Loucy (cell line): ENCODE measurements around the gene BTBD7.

Source experiments
- H2AFZ ChIP-seq: fragments of 200-600 bp; sonication (generic); 2 replicates; pipeline ENCODE4 v1.6.0; 2016; ENCODE audit warnings: antibody characterized with exemption, mild to moderate bottlenecking, low read length, moderate library complexity
- H3F3A ChIP-seq: fragments of 200-600 bp; 2 replicates; pipeline ENCODE4 v1.6.0; 2016; ENCODE audit warnings: antibody characterized with exemption, low read depth, mild to moderate bottlenecking
- H3K27me3 ChIP-seq: fragments of 200-600 bp; sonication (generic); 2 replicates; pipeline ENCODE4 v1.6.1; 2014; ENCODE audit warnings: low read length, mild to moderate bottlenecking; ENCODE audit not compliant: insufficient read depth, poor library complexity, severe bottlenecking
- H3K36me3 ChIP-seq: fragments of 200-600 bp; sonication (generic); 2 replicates; pipeline ENCODE4 v1.6.1; 2016; ENCODE audit warnings: low read length; ENCODE audit not compliant: insufficient read depth
- H3K4me1 ChIP-seq: fragments of 200-600 bp; sonication (generic); 2 replicates; pipeline ENCODE4 v1.5.1; 2014; ENCODE audit warnings: low read length, mild to moderate bottlenecking; ENCODE audit not compliant: insufficient read depth, poor library complexity, severe bottlenecking
- H3K4me2 ChIP-seq: fragments of 200-600 bp; sonication (generic); 2 replicates; pipeline ENCODE4 v1.6.0; 2014; ENCODE audit warnings: antibody characterized with exemption, low read length, low read depth, mild to moderate bottlenecking; ENCODE audit not compliant: poor library complexity, severe bottlenecking
- H3K4me3 ChIP-seq: fragments of 200-600 bp; sonication (generic); 2 replicates; pipeline ENCODE4 v1.5.1; 2014; ENCODE audit warnings: low read length, mild to moderate bottlenecking, mixed read lengths; ENCODE audit not compliant: poor library complexity, severe bottlenecking
- H3K79me2 ChIP-seq: fragments of 200-600 bp; sonication (generic); 2 replicates; pipeline ENCODE4 v1.6.1; 2014; ENCODE audit warnings: low read length; ENCODE audit not compliant: insufficient read depth
- H3K9ac ChIP-seq: fragments of 200-600 bp; sonication (generic); 2 replicates; pipeline ENCODE4 v1.6.0; 2014; ENCODE audit warnings: mild to moderate bottlenecking, low read depth, low read length, moderate library complexity; ENCODE audit not compliant: poor library complexity, severe bottlenecking
- H3K9me2 ChIP-seq: fragments of 200-600 bp; sonication (generic); replicated peaks from 2 replicates; pipeline ENCODE4 v1.6.1; 2016; ENCODE audit warnings: low read depth, low read length, mixed read lengths
- H3K9me3 ChIP-seq: fragments of 200-600 bp; sonication (generic); 2 replicates; pipeline ENCODE4 v1.6.1; 2014; ENCODE audit warnings: mild to moderate bottlenecking, antibody characterized with exemption, low read length, low read depth; ENCODE audit not compliant: insufficient read depth
- H4K20me1 ChIP-seq: fragments of 200-600 bp; sonication (generic); 2 replicates; pipeline ENCODE4 v1.6.0; 2014; ENCODE audit warnings: antibody characterized with exemption, low read length, mild to moderate bottlenecking; ENCODE audit not compliant: insufficient read depth, poor library complexity, severe bottlenecking
- CTCF ChIP-seq: fragments of 200-600 bp; sonication (generic); conservative IDR thresholded peaks from 2 replicates; pipeline ENCODE4 v1.5.1; 2014; ENCODE audit warnings: mild to moderate bottlenecking, antibody characterized with exemption, low read length
- EZH2phosphoT487 ChIP-seq: fragments of 200-600 bp; IDR thresholded peaks from 2 replicates; pipeline ENCODE4 v1.6.1; 2018; ENCODE audit warnings: antibody characterized with exemption, mild to moderate bottlenecking, moderate library complexity, borderline replicate concordance

The BTBD7 gene

GRCh38 chr14:93317210-93317874, 15.5 kb downstream of the BTBD7 start:
- TF ChIP-seq CTCF, result no peak
- TF ChIP-seq EZH2phosphoT487, result no peak
- H2AFZ ChIP-seq, result no peak overlapping the region
- peaks cover 100% of the 10 kb centered on the region for H3K79me2 ChIP-seq
- no peak overlapping the region for H3K4me2 ChIP-seq
- H3K4me3 ChIP-seq, result no peak overlapping the region
- H3K9me3 ChIP-seq, result no peaks in the 10 kb centered on the region
- H3K9me2 ChIP-seq, result no peaks in the 10 kb centered on the region
- peaks cover 8% of the 10 kb centered on the region for H3K36me3 ChIP-seq
- no peaks in the 10 kb centered on the region for H3K27me3 ChIP-seq
- peaks cover 89% of the 10 kb centered on the region for H4K20me1 ChIP-seq
- peaks cover 6% of the 10 kb centered on the region; the same call in 1 of the 2 replicates for H3F3A ChIP-seq
- peaks cover 39% of the 10 kb centered on the region for H3K4me1 ChIP-seq
- H3K9ac ChIP-seq, result no peak overlapping the region

GRCh38 chr14:93316716-93317115, 16.1 kb downstream of the BTBD7 start:
- no peak overlapping the region for H3K4me2 ChIP-seq

GRCh38 chr14:93315575-93315974, 17.3 kb downstream of the BTBD7 start:
- Histone ChIP-seq H4K20me1 (peaks cover 89% of the 10 kb centered on the region), H3K9ac (no peak overlapping the region), H3K4me2 (no peak overlapping the region), H3F3A (peaks cover 6% of the 10 kb centered on the region; the same call in 1 of the 2 replicates), H3K9me2 (no peaks in the 10 kb centered on the region), H2AFZ (no peak overlapping the region), H3K79me2 (peaks cover 99% of the 10 kb centered on the region), H3K9me3 (no peaks in the 10 kb centered on the region), H3K27me3 (no peaks in the 10 kb centered on the region), H3K4me3 (no peak overlapping the region), H3K36me3 (no peaks in the 10 kb centered on the region), H3K4me1 (peaks cover 35% of the 10 kb centered on the region)
- TF ChIP-seq EZH2phosphoT487, result no peak
- no peak for TF ChIP-seq CTCF

More at GRCh38 chr14:93316716-93317115, 16.1 kb downstream of the BTBD7 start:
- H3K4me1 ChIP-seq, result peaks cover 40% of the 10 kb centered on the region
- H3K4me3 ChIP-seq, result no peak overlapping the region
- H3K9me2 ChIP-seq, result no peaks in the 10 kb centered on the region
- no peaks in the 10 kb centered on the region for H3K9me3 ChIP-seq
- H3K79me2 ChIP-seq, result peaks cover 100% of the 10 kb centered on the region
- peaks cover 3% of the 10 kb centered on the region; the same call in 1 of the 2 replicates for H3K36me3 ChIP-seq
- H3K27me3 ChIP-seq, result no peaks in the 10 kb centered on the region
- TF ChIP-seq CTCF, result no peak
- TF ChIP-seq EZH2phosphoT487, result no peak
- no peak overlapping the region for H3K9ac ChIP-seq
- no peak overlapping the region for H2AFZ ChIP-seq
- peaks cover 89% of the 10 kb centered on the region for H4K20me1 ChIP-seq
- peaks cover 6% of the 10 kb centered on the region; the same call in 1 of the 2 replicates for H3F3A ChIP-seq
